Measurements from ENCODE around the gene DNAJC25. TPM values are rescaled to one million over a fixed set of nuclear protein-coding genes. Genes with fewer than 3 reads are reported as not detected.

Gene DNAJC25
- total RNA-seq, 2 donors from 2014 or later: 6.3 to 7.4 TPM

DNA sequence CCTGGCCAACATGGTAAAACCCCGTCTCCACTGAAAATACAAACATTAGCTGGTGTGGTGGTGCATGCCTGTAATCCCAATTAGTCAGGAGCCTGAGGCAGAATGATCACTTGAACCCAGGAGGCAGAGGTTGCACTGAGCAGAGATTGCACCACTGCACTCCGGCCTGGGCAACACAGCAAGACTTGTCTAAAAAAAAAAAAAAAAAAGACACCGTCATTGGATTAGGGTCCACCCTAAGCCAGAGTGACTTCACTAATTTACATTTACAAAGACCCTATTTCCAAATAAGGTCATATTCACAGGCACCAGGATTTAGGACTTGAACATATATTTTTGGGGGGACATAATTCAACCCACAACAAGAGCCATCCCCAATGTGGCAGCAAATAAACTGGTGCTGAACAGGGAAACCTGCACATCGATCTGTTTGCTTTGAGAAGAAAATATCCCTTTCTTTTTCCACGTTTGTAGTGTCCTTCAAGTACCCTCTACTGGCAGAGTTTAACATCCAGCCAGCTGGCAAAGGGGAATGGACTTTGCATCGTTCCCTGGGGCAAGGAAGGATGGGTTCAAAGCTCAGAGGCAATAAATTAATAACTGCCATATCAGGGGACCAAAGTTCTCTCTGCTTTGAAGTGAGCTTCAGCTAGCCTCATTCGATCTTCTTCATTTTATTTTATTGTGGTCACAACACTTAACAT lies 3.7 kb upstream of the DNAJC25 start:
- Mint-ChIP-seq H3K27ac (no peak overlapping the region), H3K4me1 (peaks cover 16% of the 10 kb centered on the region), H3K9me3 (peaks cover 7% of the 10 kb centered on the region), H3K4me3 (no peak overlapping the region), H3K36me3 (ENCODE audit: low read depth) (no peaks in the 10 kb centered on the region), H3K27me3 (ENCODE audit: insufficient read depth) (peaks cover 2% of the 10 kb centered on the region)
- H3K9ac ChIP-seq (ENCODE audit: extremely low read depth, low read length, poor library complexity, severe bottlenecking): no peak overlapping the region
- H3K4me1 ChIP-seq (ENCODE audit: control insufficient read depth, insufficient read depth, low read length): no peaks in the 10 kb centered on the region
- WGBS, 2 experiments (ENCODE audit: insufficient coverage in 1 of 2, insufficient read length in 1 of 2): 81 to 83% methylated on average over 5 to 7 of the region's 7 CpGs
- TF ChIP-seq, protein P1, sequence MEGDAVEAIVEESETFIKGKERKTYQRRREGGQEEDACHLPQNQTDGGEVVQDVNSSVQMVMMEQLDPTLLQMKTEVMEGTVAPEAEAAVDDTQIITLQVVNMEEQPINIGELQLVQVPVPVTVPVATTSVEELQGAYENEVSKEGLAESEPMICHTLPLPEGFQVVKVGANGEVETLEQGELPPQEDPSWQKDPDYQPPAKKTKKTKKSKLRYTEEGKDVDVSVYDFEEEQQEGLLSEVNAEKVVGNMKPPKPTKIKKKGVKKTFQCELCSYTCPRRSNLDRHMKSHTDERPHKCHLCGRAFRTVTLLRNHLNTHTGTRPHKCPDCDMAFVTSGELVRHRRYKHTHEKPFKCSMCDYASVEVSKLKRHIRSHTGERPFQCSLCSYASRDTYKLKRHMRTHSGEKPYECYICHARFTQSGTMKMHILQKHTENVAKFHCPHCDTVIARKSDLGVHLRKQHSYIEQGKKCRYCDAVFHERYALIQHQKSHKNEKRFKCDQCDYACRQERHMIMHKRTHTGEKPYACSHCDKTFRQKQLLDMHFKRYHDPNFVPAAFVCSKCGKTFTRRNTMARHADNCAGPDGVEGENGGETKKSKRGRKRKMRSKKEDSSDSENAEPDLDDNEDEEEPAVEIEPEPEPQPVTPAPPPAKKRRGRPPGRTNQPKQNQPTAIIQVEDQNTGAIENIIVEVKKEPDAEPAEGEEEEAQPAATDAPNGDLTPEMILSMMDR (conservative IDR thresholded peaks at IDR 0.05): no peak
- no peaks in the 10 kb centered on the region for H3K9me3 ChIP-seq (ENCODE audit: control insufficient read depth, low read length)
- no peak overlapping the region for H3K4me3 ChIP-seq (ENCODE audit: low read length)
- no peaks in the 10 kb centered on the region for H3K36me3 ChIP-seq (ENCODE audit: control insufficient read depth, insufficient read depth, low read length)
- no peaks in the 10 kb centered on the region for H3K27me3 ChIP-seq (ENCODE audit: control insufficient read depth, insufficient read depth, low read length, poor library complexity, severe bottlenecking)
- DNase-seq: no peak
- no peak overlapping the region for H3K27ac ChIP-seq (ENCODE audit: low read depth, low read length)

DNA sequence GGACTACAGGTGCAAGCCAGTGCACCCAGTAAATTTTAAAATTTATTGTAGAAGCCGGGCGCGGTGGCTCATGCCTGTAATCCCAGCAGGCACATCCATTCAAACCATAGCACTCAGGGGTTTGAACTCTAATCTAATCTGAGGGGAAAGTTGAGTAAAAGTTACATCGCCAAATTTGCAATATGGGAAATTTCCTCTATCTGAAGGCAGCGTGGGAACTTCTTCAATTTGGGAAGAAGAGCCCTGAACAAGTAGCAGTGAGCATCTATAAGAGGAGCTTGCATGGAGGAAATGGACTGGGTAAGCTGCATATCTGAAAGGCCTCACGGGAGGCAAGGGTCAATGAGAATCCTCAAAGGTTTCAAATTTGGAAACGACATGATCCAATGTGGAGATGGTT lies 2.7 kb upstream of the DNAJC25 start:
- no peak overlapping the region for H3K27ac ChIP-seq (ENCODE audit: low read depth, low read length)
- WGBS, 2 experiments (ENCODE audit: insufficient coverage in 1 of 2, insufficient read length in 1 of 2): 90 to 97% methylated on average over 3 to 7 of the region's 7 CpGs
- no peaks in the 10 kb centered on the region for H3K36me3 ChIP-seq (ENCODE audit: control insufficient read depth, insufficient read depth, low read length)
- Mint-ChIP-seq H3K27ac (no peak overlapping the region), H3K27me3 (ENCODE audit: insufficient read depth) (peaks cover 2% of the 10 kb centered on the region), H3K4me1 (peaks cover 20% of the 10 kb centered on the region), H3K4me3 (no peak overlapping the region), H3K9me3 (peaks cover 1% of the 10 kb centered on the region), H3K36me3 (ENCODE audit: low read depth) (no peaks in the 10 kb centered on the region)
- DNase-seq: no peak
- TF ChIP-seq, protein P1 (conservative IDR thresholded peaks at IDR 0.05): no peak
- no peaks in the 10 kb centered on the region for H3K27me3 ChIP-seq (ENCODE audit: control insufficient read depth, insufficient read depth, low read length, poor library complexity, severe bottlenecking)
- H3K4me3 ChIP-seq (ENCODE audit: low read length): no peak overlapping the region
- H3K9me3 ChIP-seq (ENCODE audit: control insufficient read depth, low read length): no peaks in the 10 kb centered on the region
- no peaks in the 10 kb centered on the region for H3K4me1 ChIP-seq (ENCODE audit: control insufficient read depth, insufficient read depth, low read length)
- no peak overlapping the region for H3K9ac ChIP-seq (ENCODE audit: extremely low read depth, low read length, poor library complexity, severe bottlenecking)

DNA sequence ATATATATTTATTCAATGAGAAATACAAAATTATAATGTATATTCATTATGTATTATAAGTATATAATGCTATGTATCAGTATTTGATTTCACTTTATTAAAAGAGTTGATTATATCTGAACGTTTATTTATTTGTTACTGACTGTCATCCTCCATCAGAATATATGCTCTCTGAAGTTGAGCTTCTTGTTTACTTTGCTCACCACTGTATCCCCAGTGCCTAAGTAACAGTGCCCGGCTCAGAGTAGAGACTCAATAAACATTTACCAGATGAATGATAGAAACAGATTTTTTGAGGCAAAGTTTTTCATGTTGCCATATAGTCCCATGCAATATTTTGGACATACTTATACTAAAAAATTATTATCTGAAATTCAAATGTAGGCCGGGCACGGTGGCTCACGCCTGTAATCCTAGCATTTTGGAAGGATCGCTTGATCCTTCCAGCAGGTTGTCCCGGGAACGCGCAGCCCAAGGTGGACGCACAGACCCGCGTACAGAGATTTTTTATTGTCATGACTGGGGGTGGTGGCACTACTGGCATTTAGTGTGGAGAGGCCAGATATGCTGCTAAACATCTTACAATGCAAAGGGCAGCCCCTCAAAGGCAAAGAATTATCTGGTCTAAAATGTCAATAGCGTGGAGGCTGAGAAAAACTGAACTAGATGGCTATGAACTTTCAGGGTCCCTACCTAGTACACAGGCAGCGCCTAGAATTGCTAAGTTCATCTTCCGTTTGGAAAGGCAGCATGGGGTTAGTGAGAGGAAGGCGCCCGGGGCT lies 761 bp upstream of the DNAJC25 start:
- TF ChIP-seq, protein P1 (conservative IDR thresholded peaks at IDR 0.05): no peak
- WGBS, 2 experiments (ENCODE audit: insufficient coverage in 1 of 2, insufficient read length in 1 of 2): 28 to 43% methylated on average over 11 to 17 of the region's 17 CpGs
- Histone ChIP-seq H3K27me3 (ENCODE audit: control insufficient read depth, insufficient read depth, low read length, poor library complexity, severe bottlenecking) (no peaks in the 10 kb centered on the region), H3K4me3 (ENCODE audit: low read length) (peak overlapping the region; percentile 97), H3K9ac (ENCODE audit: extremely low read depth, low read length, poor library complexity, severe bottlenecking) (peak overlapping the region; percentile 58), H3K4me1 (ENCODE audit: control insufficient read depth, insufficient read depth, low read length) (no peaks in the 10 kb centered on the region), H3K27ac (ENCODE audit: low read depth, low read length) (no peak overlapping the region), H3K36me3 (ENCODE audit: control insufficient read depth, insufficient read depth, low read length) (no peaks in the 10 kb centered on the region), H3K9me3 (ENCODE audit: control insufficient read depth, low read length) (no peaks in the 10 kb centered on the region)
- no peaks in the 10 kb centered on the region for H3K36me3 Mint-ChIP-seq (ENCODE audit: low read depth)
- H3K27ac Mint-ChIP-seq: peak overlapping the region; percentile 95
- DNase-seq: no peak
- H3K4me1 Mint-ChIP-seq: peaks cover 30% of the 10 kb centered on the region
- H3K4me3 Mint-ChIP-seq: peak overlapping the region; percentile 90
- no peaks in the 10 kb centered on the region for H3K9me3 Mint-ChIP-seq
- H3K27me3 Mint-ChIP-seq (ENCODE audit: insufficient read depth): peaks cover 8% of the 10 kb centered on the region

Data from endodermal cell (in vitro differentiated cells).